SKM-1 (cell line): ENCODE data around the gene TBC1D10A.

Experiments used
- DNase-seq: peaks from one replicate; lab custom pipeline; 2025; ENCODE audit not compliant: unreplicated experiment; lab: John Stamatoyannopoulos, UW

Gene TBC1D10A

DNA sequence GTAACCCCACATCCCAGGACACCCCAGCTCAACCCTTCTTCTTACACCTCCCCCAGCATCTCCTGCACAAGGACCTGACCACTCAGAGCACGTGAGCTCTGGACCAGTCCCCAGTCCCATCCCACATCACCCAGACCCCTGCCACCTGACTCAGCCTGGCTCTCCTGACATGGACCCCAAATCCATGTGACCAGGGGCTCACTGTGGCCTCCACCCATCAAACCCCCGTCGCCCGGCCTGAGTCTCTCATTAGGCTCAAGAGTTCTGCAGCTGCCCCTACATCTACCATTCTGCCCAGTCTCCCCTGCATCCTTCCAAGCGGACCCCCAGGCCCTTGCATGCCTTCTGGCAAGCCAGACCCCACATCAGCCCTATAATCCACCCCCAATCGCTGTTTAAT is 78.3 kb downstream of the TBC1D10A start:
- DNase-seq, result no peak

DNA sequence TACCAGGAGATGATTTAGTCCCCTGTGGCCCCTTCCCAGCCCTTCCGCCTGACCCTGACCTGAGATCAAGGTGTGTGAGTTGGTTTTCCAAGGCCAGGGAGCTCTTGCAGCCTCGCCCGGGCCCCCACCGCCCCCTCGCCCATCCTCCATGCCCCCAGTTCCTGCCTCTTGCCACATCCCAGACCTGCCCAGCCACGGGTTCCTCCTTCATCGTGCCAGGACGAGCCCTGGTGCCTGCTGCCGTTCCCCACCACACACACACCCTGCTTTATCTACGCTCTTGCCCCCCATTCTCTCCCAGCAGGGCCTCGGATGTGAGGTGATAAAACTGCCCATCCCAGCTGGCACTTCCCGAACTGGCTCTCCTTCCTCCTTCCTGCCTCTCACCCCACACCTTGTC is 78.8 kb downstream of the TBC1D10A start:
- no peak for DNase-seq

DNA sequence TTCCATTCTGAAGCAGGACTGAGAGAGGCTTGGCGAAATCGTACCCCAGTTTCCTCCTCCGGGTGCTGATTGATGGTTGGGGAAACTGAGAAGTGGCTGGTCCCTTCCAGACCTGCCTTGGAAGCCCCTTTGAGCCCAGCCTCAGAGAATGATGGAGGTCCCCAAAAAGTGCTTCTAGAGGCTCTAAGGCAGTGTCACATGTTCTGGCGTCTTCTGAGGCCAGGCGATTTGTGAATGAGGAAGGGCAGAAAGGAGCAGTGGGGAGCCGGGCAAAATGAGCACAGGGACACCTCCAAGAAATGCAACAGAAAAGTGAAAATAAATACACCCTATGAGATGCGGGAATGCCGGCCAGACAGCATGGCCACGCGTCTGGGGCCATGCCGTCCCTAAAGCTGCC is 79.2 kb downstream of the TBC1D10A start:
- DNase-seq, result no peak

DNA sequence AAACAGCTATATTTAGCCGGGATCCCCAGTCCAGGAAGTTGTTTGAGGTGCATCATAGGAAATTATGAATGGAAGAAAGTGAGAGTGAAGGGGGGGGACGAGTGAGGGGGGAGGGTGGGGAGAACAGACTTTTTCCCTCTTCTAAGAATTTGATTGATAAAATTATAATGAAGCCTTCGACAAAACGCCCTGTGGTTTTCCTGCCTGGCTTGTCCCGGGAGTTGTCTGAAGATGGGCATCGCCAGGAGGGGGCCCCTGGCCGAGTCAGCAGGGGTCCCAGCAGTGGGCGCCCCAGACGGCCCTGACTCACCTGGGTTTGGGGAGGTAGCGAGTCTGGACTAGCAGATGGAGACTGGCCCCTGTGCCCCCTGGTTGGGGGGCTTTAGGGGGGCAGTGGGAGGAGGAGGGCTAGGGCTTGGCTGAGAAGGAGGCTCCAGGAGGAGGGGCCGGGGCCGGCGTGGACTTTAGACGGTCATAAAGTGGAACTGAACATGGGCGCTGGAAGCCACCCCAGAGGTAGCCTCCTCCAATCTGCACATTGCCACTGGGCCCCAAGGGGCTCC is 79.8 kb downstream of the TBC1D10A start:
- no peak for DNase-seq

GRCh38 chr22:30245985-30246813 is 80.5 kb downstream of the TBC1D10A start, which contains the start of gene LIF:
LIF (minus strand) TSS chr22:30246759; CDS start chr22:30246695, 64 bp downstream.
- DNase-seq, result no peak

GRCh38 chr22:30245181-30245984 is 81.4 kb downstream of the TBC1D10A start:
- DNase-seq, result no peak

- DNase-seq, result no peak
These were observed 82.1 kb downstream of the TBC1D10A start for GRCh38 chr22:30244641-30245040.

DNA sequence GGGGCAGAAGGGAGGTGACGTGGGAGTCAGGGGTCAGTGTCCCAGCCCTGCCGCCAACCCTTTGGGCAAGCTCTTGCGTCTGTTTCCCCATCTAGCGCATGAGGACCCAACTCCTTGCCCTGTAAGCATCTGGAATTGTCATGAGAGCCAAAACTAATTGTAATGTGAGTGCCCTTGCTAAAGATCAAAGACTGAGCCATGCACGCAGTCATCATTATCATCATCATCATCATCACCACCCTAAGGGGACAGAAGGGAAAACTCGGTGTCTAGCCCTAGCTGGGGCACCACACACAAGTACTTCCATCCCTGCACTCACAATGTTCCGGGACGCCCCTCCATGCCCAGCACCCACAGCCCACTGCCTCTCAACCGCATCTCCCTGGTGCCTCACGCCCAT is 82.7 kb downstream of the TBC1D10A start:
- DNase-seq, result no peak

DNA sequence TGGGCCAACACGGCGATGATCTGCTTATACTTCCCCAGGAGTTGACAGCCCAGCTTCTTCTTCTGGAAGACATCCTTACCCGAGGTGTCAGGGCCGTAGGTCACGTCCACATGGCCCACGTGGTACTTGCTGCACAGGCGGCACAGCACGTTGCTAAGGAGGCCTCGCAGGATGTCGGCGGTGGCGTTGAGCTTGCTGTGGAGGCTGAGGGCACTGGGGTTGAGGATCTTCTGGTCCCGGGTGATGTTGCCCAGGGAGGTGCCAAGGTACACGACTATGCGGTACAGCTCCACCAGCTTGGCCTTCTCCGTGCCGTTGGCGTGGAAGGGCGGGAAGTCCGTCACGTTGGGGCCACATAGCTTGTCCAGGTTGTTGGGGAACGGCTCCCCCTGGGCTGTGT is 83.1 kb downstream of the TBC1D10A start:
- no peak for DNase-seq
